NCI-H128 (cell line): ENCODE data around the gene CFAP45.

Experiments used
- DNase-seq: peaks from one replicate; lab custom pipeline; 2025; ENCODE audit not compliant: unreplicated experiment; lab: John Stamatoyannopoulos, UW

CFAP45 gene

GRCh38 chr1:159936273-159936904 is 36.4 kb upstream of the CFAP45 start:
- peak; percentile 72 for DNase-seq

GRCh38 chr1:159935719-159936272 is 35.8 kb upstream of the CFAP45 start:
- no peak for DNase-seq

GRCh38 chr1:159935305-159935704 is 35.3 kb upstream of the CFAP45 start:
- no peak for DNase-seq

GRCh38 chr1:159934136-159935039 is 34.4 kb upstream of the CFAP45 start:
- DNase-seq, result no peak

- no peak for DNase-seq
Measured at GRCh38 chr1:159933347-159933746, 33.4 kb upstream of the CFAP45 start.

- DNase-seq, result no peak
Measured at GRCh38 chr1:159932296-159933285, 32.6 kb upstream of the CFAP45 start.

GRCh38 chr1:159931795-159932173 is 31.8 kb upstream of the CFAP45 start:
- DNase-seq, result no peak

- DNase-seq, result no peak
Measured at GRCh38 chr1:159931101-159931794, 31.3 kb upstream of the CFAP45 start.

GRCh38 chr1:159930634-159931033 is 30.7 kb upstream of the CFAP45 start:
- no peak for DNase-seq

- DNase-seq, result no peak
Measured at GRCh38 chr1:159930216-159930615, 30.3 kb upstream of the CFAP45 start.

GRCh38 chr1:159929155-159930051 is 29.4 kb upstream of the CFAP45 start:
- no peak for DNase-seq

- no peak for DNase-seq
Measured at GRCh38 chr1:159928491-159929050, 28.6 kb upstream of the CFAP45 start.

GRCh38 chr1:159927849-159928431 is 28.0 kb upstream of the CFAP45 start:
- DNase-seq, result no peak

GRCh38 chr1:159927211-159927848 is 27.4 kb upstream of the CFAP45 start:
- DNase-seq, result no peak

GRCh38 chr1:159925719-159926078 is 25.7 kb upstream of the CFAP45 start:
- no peak for DNase-seq

GRCh38 chr1:159924791-159925718 is 25.1 kb upstream of the CFAP45 start, which contains the start of gene TAGLN2:
TSS of gene TAGLN2 (minus strand) at chr1:159925507. CDS start at chr1:159920509, 4,998 bp downstream.
- DNase-seq, result peak; percentile 41
